ENCODE measurements around the gene FBF1.
"Not testable (repeated sequence)": the region's sequence is repeated elsewhere in the genome, so short reads cannot be mapped to it uniquely, and the experiment has no call there.

Gene FBF1

DNA sequence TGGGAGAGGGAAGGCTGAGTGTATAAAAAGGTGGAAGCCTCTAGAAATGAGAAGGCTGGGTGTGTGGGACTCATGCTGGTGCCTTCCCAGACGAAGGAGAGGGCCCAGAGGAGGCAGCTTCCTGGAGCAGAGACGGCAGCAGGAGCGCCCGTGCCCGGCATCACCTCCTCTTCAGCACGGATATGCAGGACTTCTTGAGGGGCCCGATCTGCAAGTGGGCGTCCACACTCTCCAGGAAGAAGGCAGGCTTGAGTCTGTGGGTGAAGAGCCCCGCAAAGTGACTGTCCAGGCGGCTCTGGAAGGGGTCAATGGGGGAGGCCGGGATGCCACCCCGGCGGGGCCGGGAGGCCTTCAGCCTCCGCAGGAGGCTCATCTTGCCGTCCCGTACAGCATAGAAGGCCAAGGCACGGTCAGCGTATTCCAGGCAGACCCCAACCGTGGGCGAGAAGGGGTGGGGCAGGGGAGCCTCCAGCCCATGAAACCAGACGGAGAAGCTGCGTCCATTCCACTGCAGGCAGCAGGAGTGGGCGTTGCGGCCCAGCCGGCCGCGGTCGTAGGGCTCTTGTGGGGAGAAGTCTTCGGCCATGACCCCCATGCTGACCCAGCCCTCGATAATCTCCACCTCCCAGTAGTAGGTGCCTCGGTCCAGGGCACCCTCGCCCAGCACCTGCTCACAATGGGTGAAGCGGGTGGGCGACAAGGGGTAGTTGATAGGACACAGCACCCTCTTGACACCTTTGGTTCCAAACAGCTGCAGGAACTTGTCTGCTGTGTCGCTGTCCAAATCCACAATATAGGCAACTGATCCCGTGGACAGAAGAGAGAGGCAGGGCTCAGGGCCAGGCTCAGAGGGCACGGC is 66.3 kb downstream of the FBF1 start (continued):
- TF ChIP-seq POU6F1 (CRISPR knock-in tag; IDR thresholded peaks at IDR 0.05; ENCODE audit: borderline replicate concordance, low read depth) = no peak

GRCh38 chr17:75873587-75874322 is 67.1 kb downstream of the FBF1 start:
- ATAC-seq = no peak
- TF ChIP-seq ESRRG (CRISPR knock-in tag; IDR thresholded peaks at IDR 0.05) = no peak
- no peak for TF ChIP-seq ZFP30 (CRISPR knock-in tag; IDR thresholded peaks at IDR 0.05)
- no peak for TF ChIP-seq BACH2 (CRISPR knock-in tag; IDR thresholded peaks at IDR 0.05; ENCODE audit: borderline replicate concordance)
- no peak for TF ChIP-seq CSDC2 (CRISPR knock-in tag; IDR thresholded peaks at IDR 0.05)
- no peak for TF ChIP-seq TCF4 (CRISPR knock-in tag; IDR thresholded peaks at IDR 0.05; ENCODE audit: borderline replicate concordance)
- TF ChIP-seq, protein P1, sequence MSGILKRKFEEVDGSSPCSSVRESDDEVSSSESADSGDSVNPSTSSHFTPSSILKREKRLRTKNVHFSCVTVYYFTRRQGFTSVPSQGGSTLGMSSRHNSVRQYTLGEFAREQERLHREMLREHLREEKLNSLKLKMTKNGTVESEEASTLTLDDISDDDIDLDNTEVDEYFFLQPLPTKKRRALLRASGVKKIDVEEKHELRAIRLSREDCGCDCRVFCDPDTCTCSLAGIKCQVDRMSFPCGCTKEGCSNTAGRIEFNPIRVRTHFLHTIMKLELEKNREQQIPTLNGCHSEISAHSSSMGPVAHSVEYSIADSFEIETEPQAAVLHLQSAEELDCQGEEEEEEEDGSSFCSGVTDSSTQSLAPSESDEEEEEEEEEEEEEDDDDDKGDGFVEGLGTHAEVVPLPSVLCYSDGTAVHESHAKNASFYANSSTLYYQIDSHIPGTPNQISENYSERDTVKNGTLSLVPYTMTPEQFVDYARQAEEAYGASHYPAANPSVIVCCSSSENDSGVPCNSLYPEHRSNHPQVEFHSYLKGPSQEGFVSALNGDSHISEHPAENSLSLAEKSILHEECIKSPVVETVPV (CRISPR knock-in tag; IDR thresholded peaks at IDR 0.05) = no peak
- no peak for TF ChIP-seq ARNTL (CRISPR knock-in tag; IDR thresholded peaks at IDR 0.05; ENCODE audit: borderline replicate concordance, low read depth)
- TF ChIP-seq SNAI2 (CRISPR knock-in tag; IDR thresholded peaks at IDR 0.05) = no peak
- no peak for TF ChIP-seq TOX (CRISPR knock-in tag; IDR thresholded peaks at IDR 0.05; ENCODE audit: borderline replicate concordance)
- TF ChIP-seq ZNF565 (CRISPR knock-in tag; conservative IDR thresholded peaks at IDR 0.05; ENCODE audit: low read depth) = no peak
- no peak for TF ChIP-seq ISL1 (CRISPR knock-in tag; IDR thresholded peaks at IDR 0.05)
- no peak for TF ChIP-seq PPARA (CRISPR knock-in tag; IDR thresholded peaks at IDR 0.05; ENCODE audit: borderline replicate concordance)

- TF ChIP-seq ZFP3 (CRISPR knock-in tag; IDR thresholded peaks at IDR 0.05) = no peak
- ATAC-seq = peak; percentile 49
Measured at GRCh38 chr17:75872434-75873351, 68.1 kb downstream of the FBF1 start.

DNA sequence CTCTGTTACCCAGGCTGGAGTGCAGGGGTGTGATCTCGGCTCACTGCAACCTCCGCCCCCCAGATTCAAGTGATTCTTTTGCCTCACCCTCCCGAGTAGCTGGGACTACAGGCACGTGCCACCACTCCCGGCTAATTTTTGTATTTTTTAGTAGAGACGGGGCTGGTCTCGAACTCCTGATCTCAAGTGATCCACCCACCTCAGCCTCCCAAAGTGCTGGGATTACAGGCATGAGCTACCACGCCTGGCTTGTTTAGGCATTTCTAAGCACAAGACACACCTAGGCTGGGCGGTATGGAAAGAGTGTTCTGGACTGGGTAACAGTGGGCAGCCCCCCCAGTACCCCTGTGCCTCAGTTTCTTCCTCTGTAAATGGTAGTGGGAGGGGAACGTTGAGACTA is 70.6 kb downstream of the FBF1 start:
- ATAC-seq = not testable (repeated sequence)

DNA sequence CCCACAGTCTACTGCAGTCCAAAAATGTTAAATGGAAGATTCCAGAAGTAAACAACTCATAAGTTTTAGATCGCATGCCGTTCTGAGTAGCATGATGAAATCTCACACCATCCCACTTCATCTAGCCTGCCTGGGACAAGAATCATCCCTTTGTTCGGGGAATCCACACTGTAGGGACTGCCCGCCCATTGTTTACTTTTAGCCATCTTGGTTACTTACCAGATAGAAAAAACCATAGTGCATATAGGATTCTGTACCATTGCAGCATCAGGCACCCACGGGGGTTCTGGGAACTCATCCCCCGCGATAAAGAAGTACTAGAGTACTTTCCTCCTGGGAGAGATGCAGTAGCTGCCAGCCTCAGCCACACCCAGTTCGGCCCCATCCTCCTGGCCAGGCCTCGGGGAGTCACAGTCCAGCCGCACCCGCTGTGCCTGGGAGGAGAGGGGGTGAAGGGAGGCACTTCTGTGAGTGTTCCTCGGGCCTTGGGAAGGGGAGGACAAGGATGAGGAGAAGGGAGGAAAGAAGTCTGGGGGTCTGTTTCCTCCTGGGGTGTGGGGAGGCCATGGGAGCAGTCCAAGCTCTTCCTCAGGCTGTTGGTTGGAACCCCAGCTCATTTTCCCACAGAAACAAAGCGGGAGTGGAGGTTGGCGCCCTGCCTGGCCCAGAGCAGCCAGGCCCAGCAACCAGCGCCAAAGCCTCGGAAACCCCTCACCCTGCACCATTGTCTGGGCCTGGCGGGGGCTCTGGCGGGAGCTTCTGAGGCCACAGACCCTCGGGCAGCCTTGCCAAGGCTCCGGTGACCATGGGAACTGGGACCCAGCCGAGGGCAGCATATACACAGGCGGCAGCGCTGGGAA is 71.3 kb downstream of the FBF1 start:
- ATAC-seq = no peak
- TF ChIP-seq PPARA (CRISPR knock-in tag; IDR thresholded peaks at IDR 0.05; ENCODE audit: borderline replicate concordance) (no peak), TOX (CRISPR knock-in tag; IDR thresholded peaks at IDR 0.05; ENCODE audit: borderline replicate concordance) (no peak), CSDC2 (CRISPR knock-in tag; IDR thresholded peaks at IDR 0.05) (no peak), CREB5 (CRISPR knock-in tag; IDR thresholded peaks at IDR 0.05; ENCODE audit: low read depth) (no peak), TCF4 (CRISPR knock-in tag; IDR thresholded peaks at IDR 0.05; ENCODE audit: borderline replicate concordance) (no peak), ISL1 (CRISPR knock-in tag; IDR thresholded peaks at IDR 0.05) (no peak), ZC3H10 (CRISPR knock-in tag; IDR thresholded peaks at IDR 0.05) (no peak), ZNF565 (CRISPR knock-in tag; conservative IDR thresholded peaks at IDR 0.05; ENCODE audit: low read depth) (no peak), RARB (CRISPR knock-in tag; IDR thresholded peaks at IDR 0.05) (no peak), ZNF70 (CRISPR knock-in tag; IDR thresholded peaks at IDR 0.05) (no peak), TSHZ2 (CRISPR knock-in tag; IDR thresholded peaks at IDR 0.05) (no peak), BACH2 (CRISPR knock-in tag; IDR thresholded peaks at IDR 0.05; ENCODE audit: borderline replicate concordance) (no peak), ZFP3 (CRISPR knock-in tag; IDR thresholded peaks at IDR 0.05) (no peak), GLIS3 (CRISPR knock-in tag; IDR thresholded peaks at IDR 0.05) (no peak), SNAI2 (CRISPR knock-in tag; IDR thresholded peaks at IDR 0.05) (no peak)
- TF ChIP-seq, protein P1 (CRISPR knock-in tag; IDR thresholded peaks at IDR 0.05) = no peak
